Prostate gland (tissue), 2 donors: ENCODE measurements around the gene FBXO8. TPM values are rescaled to one million over a fixed set of nuclear protein-coding genes. Genes with fewer than 3 reads are reported as not detected.

Experiments used
- DNase-seq: peaks from one replicate; pipeline ENCODE4 v3.0.0-alpha.2; 2019; ENCODE audit warnings: low spot score
- H3K27ac ChIP-seq, 2 donors: fragments of 200-600 bp; sonication (generic); 2 replicates each; pipeline ENCODE4 v1.5.1; 2017 to 2019
- H3K27me3 ChIP-seq: fragments of 200-600 bp; sonication (generic); replicated peaks from 2 replicates; pipeline ENCODE4 v1.5.1; 2019; ENCODE audit not compliant: insufficient read depth
- H3K36me3 ChIP-seq, 2 donors: fragments of 200-600 bp; sonication (generic); 1 replicate in 1 of 2; 2 replicates in 1 of 2; pipeline versions ENCODE4 v1.5.1 to v1.8.1; 2017 to 2019
- H3K4me1 ChIP-seq: fragments of 200-600 bp; sonication (generic); replicated peaks from 2 replicates; pipeline ENCODE4 v1.5.1; 2019
- H3K4me3 ChIP-seq, 2 donors: fragments of 200-600 bp; sonication (generic); 2 replicates each; pipeline ENCODE4 v1.5.1; 2017 to 2019
- H3K9me3 ChIP-seq: fragments of 200-600 bp; sonication (generic); 2 replicates; pipeline ENCODE4 v1.5.1; 2017
- POLR2A ChIP-seq: fragments of 450-650 bp; IDR thresholded peaks from one replicate; pipeline ENCODE4 v1.6.1; 2016; ENCODE audit warnings: antibody characterized with exemption, mild to moderate bottlenecking
- POLR2AphosphoS5 ChIP-seq: sonication (generic); formaldehyde crosslinking; IDR thresholded peaks from one replicate; pipeline ENCODE4 v1.6.1; 2017; ENCODE audit warnings: antibody characterized with exemption
- WGBS: methylation state at CpG from one replicate; pipeline ENCODE4 v1.1.5; 2018; 5-methylcytosine and 5-hydroxymethylcytosine counted together
- intact Hi-C: fragments of 100-400 bp; cut with DNase I; formaldehyde crosslinking; loops from one replicate; pipeline ENCODE4 v1.14.2; 2022
- total RNA-seq, 2 donors: library from RNA; depleted of rRNA; stranded (reverse); fragments of >200 nt; gene quantifications; one replicate each; pipeline ENCODE4 v1.1.0, GENCODE V29; 2016
- TF ChIP-seq, protein P1 (sequence below), 4 experiments: fragments of 200-600 bp in 2 of 4; fragments of 450-650 bp in 2 of 4; sonication (generic) in 2 of 4; IDR thresholded peaks; 1 replicate in 3 of 4; 2 replicates in 1 of 4; pipeline ENCODE4 v1.5.1; 2016 to 2019; ENCODE audit warnings: antibody characterized with exemption in 4 of 4, mild to moderate bottlenecking in 2 of 4, moderate library complexity in 2 of 4

The FBXO8 gene
- total RNA-seq, 2 donors from 2014 or later, result 35.0 to 38.1 TPM

DNA sequence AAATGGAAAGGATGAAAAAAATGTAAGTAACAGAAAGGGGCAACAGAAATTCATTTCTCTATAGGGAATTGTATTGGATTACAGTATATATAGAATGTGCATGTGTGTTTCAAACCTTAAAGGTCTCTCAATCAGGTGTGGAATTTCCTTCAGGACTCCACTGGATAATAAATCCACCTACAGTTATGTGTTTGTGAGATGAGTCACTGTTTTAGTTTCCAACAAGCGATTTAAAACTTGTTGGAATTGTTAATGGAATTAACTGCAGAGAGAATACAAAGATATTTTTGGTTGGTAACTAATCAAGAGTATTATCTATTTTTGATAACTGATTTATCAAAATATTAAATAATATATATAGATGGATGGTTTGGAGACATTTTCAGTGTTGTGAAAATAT lies 33.1 kb upstream of the FBXO8 start:
- Histone ChIP-seq H3K27ac (no peak overlapping the region), H3K27me3 (no peaks in the 10 kb centered on the region), H3K36me3 (no peaks in the 10 kb centered on the region), H3K4me1 (no peaks in the 10 kb centered on the region), H3K9me3 (no peaks in the 10 kb centered on the region), H3K4me3 (no peak overlapping the region)
- intact Hi-C loops, result no loop called here
- 68% methylated on average over 1 of the region's 1 CpG for WGBS
- TF ChIP-seq POLR2A (no peak), POLR2AphosphoS5 (no peak)
- TF ChIP-seq, protein P1, sequence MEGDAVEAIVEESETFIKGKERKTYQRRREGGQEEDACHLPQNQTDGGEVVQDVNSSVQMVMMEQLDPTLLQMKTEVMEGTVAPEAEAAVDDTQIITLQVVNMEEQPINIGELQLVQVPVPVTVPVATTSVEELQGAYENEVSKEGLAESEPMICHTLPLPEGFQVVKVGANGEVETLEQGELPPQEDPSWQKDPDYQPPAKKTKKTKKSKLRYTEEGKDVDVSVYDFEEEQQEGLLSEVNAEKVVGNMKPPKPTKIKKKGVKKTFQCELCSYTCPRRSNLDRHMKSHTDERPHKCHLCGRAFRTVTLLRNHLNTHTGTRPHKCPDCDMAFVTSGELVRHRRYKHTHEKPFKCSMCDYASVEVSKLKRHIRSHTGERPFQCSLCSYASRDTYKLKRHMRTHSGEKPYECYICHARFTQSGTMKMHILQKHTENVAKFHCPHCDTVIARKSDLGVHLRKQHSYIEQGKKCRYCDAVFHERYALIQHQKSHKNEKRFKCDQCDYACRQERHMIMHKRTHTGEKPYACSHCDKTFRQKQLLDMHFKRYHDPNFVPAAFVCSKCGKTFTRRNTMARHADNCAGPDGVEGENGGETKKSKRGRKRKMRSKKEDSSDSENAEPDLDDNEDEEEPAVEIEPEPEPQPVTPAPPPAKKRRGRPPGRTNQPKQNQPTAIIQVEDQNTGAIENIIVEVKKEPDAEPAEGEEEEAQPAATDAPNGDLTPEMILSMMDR (IDR thresholded peaks at IDR 0.05), result no peak
- DNase-seq, result no peak

DNA sequence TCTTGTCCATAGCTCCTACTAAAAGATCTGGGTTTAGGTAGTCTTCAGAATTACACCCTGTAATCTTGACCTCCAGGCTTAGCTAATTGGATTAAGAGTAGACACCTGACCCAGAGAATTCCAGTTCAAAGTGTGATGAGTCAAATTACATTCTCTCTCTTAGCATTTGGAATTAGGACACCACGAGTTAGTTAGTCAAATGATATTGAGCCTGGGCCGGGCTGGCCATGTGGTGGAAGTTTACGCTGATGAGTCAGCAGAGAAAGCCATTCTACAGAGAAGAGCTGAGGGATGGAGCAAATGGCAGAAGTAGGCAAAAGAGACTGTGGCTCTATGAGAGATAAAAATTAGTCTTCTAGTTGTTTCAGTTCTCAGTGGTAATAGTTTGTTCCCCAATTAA lies 31.3 kb upstream of the FBXO8 start:
- Histone ChIP-seq H3K4me1 (no peaks in the 10 kb centered on the region), H3K4me3 (no peak overlapping the region), H3K27me3 (no peaks in the 10 kb centered on the region), H3K27ac (no peak overlapping the region), H3K9me3 (no peaks in the 10 kb centered on the region), H3K36me3 (no peaks in the 10 kb centered on the region)
- no peak for TF ChIP-seq POLR2AphosphoS5
- TF ChIP-seq, protein P1 (IDR thresholded peaks at IDR 0.05), result no peak
- TF ChIP-seq POLR2A, result no peak
- WGBS, result 78% methylated on average over 3 of the region's 3 CpGs
- no peak for DNase-seq
- intact Hi-C loops, result no loop called here

DNA sequence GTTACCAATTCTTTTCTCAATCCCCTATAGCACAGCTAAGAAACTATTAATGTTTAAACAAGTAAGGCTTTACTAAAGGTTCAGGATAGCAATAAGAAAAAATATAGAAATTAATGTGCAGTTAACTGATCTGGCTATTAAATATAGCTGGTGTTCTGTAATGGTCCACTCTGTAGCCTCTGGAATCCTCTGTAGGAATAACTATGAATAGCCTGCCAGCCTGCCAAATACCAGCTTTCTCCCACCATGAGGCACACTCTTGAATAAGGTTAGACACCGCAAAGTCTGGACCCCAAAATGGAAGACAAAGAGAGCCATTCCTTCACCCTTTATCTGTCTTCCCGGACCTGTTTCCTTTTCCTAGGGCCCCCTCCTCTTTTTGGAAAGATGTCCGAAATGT lies 30.8 kb upstream of the FBXO8 start:
- TF ChIP-seq POLR2A (no peak), POLR2AphosphoS5 (no peak)
- TF ChIP-seq, protein P1 (IDR thresholded peaks at IDR 0.05), result no peak
- Histone ChIP-seq H3K4me3 (no peak overlapping the region), H3K36me3 (no peaks in the 10 kb centered on the region), H3K4me1 (no peaks in the 10 kb centered on the region), H3K27ac (no peak overlapping the region), H3K27me3 (no peaks in the 10 kb centered on the region), H3K9me3 (no peaks in the 10 kb centered on the region)
- intact Hi-C loops, result no loop called here
- WGBS, result 96% methylated on average over 3 of the region's 3 CpGs
- no peak for DNase-seq

DNA sequence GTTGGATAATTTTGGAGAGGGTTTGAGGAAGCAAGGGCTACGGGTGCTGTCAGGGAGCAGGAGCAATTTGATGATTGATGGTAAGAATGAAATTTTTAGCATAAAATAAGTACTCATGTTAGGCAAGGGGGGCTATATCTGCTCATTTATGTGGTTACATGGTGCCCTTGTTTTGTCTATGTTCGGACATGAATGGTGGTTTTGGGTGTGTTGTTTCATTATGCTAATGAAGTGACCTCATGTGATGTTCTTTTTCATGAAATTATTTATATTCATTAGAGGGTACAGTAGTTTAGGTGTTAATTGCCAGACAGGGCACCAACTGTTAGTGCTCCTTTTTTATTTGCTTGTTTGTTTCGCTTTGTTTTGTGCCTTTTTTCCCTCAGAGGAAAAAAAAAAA lies 29.5 kb upstream of the FBXO8 start:
- TF ChIP-seq, protein P1 (IDR thresholded peaks at IDR 0.05), result no peak
- TF ChIP-seq POLR2AphosphoS5 (no peak), POLR2A (no peak)
- no peaks in the 10 kb centered on the region for H3K27me3 ChIP-seq
- no peaks in the 10 kb centered on the region for H3K36me3 ChIP-seq
- DNase-seq, result no peak
- H3K27ac ChIP-seq, result no peak overlapping the region
- intact Hi-C loops, result no loop called here
- H3K4me1 ChIP-seq, result no peaks in the 10 kb centered on the region
- 90% methylated on average over 3 of the region's 3 CpGs for WGBS
- H3K9me3 ChIP-seq, result no peaks in the 10 kb centered on the region
- no peak overlapping the region for H3K4me3 ChIP-seq

DNA sequence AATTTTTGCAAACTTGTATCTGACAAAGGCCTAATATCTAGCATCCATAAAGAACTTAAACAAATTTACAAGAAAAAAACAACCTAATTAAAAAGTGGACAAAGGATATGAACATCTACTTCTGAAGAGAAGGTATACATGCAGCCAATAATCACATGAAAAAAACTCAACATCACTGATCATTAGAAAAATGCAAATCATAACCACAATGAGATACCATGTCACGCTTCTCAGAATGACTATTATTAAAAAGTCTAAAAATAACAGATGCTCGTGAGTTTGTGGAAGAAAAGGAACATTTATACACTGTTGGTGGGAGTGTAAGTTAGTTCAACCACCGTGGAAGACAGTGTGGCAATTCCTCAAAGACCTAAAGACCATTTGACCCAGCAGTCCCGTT lies 24.2 kb upstream of the FBXO8 start:
- no peaks in the 10 kb centered on the region for H3K4me1 ChIP-seq
- H3K9me3 ChIP-seq, result no peaks in the 10 kb centered on the region
- TF ChIP-seq POLR2AphosphoS5 (no peak), POLR2A (no peak)
- TF ChIP-seq, protein P1 (IDR thresholded peaks at IDR 0.05), result no peak
- no peak overlapping the region for H3K27ac ChIP-seq
- H3K4me3 ChIP-seq, result no peak overlapping the region
- 95% methylated on average over 4 of the region's 4 CpGs for WGBS
- H3K36me3 ChIP-seq, result no peaks in the 10 kb centered on the region
- H3K27me3 ChIP-seq, result no peaks in the 10 kb centered on the region
- intact Hi-C loops, result no loop called here
- DNase-seq, result no peak
